ENCODE measurements around the gene FAM107A. TPM values are rescaled to one million over a fixed set of nuclear protein-coding genes. Genes with fewer than 3 reads are reported as not detected.

The FAM107A gene
- total RNA-seq, 1 donor from 2014 or later, result not detected

GRCh38 chr3:58520403-58521335 is 56.5 kb downstream of the FAM107A start:
- intact Hi-C loops (cut with micrococcal nuclease), result no loop called here

DNA sequence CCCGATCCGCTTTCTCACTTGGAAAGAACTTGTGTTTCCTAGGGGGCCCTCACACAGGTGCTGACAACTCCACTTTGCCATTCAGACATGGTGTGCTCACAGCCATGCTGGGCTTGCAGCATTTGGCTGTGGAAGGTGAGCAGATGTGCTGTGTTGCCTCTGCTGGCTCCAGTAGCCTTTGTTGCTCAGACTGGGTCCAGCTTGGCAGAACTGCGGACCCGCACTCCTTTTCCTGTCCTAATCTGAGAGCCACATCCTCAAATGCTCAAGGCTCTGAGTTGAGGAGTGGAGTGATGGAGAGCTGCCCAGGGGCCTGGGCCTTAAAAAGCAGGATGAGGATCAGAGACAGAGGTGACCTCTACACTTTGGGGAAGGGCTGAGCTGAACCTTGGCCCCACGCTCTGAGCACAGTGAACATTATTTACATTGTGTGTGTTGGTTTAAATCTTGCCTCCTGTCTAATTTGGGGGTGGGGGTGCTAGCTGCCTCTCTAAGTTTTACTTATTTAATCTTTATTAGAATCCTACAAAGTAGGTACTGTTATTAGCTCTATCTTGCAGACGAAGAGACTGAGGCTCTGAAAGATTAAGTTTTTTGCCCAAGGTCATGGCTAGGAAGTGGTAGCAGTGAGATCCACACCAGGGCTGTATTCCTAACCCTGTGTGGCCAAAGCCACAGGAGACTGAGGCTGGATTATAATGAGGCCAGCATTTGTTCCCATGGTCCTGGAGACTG is 57.4 kb downstream of the FAM107A start:
- intact Hi-C loops (cut with micrococcal nuclease), result no loop called here

DNA sequence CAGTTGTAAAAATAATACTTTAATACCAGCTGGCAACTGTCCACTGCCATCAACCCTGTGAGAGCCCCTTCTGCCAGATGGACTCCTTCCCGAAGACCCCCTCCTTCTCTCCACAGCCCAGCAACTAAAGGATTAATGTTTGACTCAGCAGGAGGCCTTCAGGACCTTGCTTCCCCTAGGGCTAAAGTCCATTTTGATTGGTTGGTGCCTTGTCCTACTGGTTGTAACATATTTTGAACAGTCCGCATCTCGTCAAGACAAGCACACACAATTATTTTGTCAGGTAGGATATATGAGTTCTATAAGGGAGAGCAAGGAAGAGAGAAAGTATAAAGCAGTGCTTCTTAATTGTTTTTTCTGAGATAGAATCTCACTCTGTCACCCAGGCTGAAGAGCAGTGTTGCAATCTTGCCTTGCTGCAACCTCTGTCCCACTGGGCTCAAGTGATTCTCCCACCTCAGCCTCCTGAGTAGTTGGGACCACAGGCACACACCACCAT is 58.9 kb downstream of the FAM107A start:
- intact Hi-C loops (cut with micrococcal nuclease), result no loop called here

- intact Hi-C loops (cut with micrococcal nuclease), result no loop called here
Observed at GRCh38 chr3:58514405-58514804, 62.8 kb downstream of the FAM107A start.

Other genes starting within 250 kb of the FAM107A start
- gene PXK, start 244.5 kb downstream of the FAM107A start, total RNA-seq, result 38.2 and 41.3 TPM in 2 replicates
- gene PDHB, start 143.6 kb downstream of the FAM107A start, total RNA-seq, result 60.1 and 64.4 TPM in 2 replicates
- gene KCTD6, start 85.3 kb downstream of the FAM107A start, total RNA-seq, result 8.7 and 10.7 TPM in 2 replicates
- not detected in 2 replicates for gene ACOX2, start 40.2 kb downstream of the FAM107A start, total RNA-seq
- gene FAM3D, start 89.4 kb upstream of the FAM107A start, total RNA-seq, result not detected in 2 replicates